Measurements from ENCODE around the gene HOXC12. TPM values are rescaled to one million over a fixed set of nuclear protein-coding genes. Genes with fewer than 3 reads are reported as not detected.
A peak's percentile ranks its signal among the peaks of the same experiment; 100 is the strongest.

Gene HOXC12
- total RNA-seq, 2 experiments from 2014 or later: not detected

- Mint-ChIP-seq H3K4me3 (peak overlapping the region; percentile 26), H3K36me3 (ENCODE audit: low read depth) (peaks cover 4% of the 10 kb centered on the region), H3K9me3 (no peaks in the 10 kb centered on the region), H3K27ac (no peak overlapping the region), H3K4me1 (ENCODE audit: low read depth) (peaks cover 34% of the 10 kb centered on the region), H3K27me3 (peaks cover 97% of the 10 kb centered on the region)
- ATAC-seq (ENCODE audit: poor library complexity): no peak
- intact Hi-C loops (cut with DNase I, micrococcal nuclease): no loop called here
- DNase-seq: no peak
- peaks cover 0 to 49% of the 10 kb centered on the region in 2 experiments for H3K9me3 ChIP-seq (ENCODE audit: control insufficient read depth in 1 of 2, insufficient read depth in 1 of 2, low read length in 2 of 2)
- H3K27ac ChIP-seq (ENCODE audit: low read depth in 1 of 2, low read length in 2 of 2): no peak overlapping the region
- H3K4me3 ChIP-seq (ENCODE audit: low read length): no peak overlapping the region
- ChIA-PET POLR2A (no interaction called here), CTCF (interaction anchor here (1.4 kb wide), 1 partner anchor 28 kb away, joined by 3 read pairs; no protein-coding TSS in a partner anchor)
- H3K36me3 ChIP-seq (ENCODE audit: insufficient read depth, low read length): no peaks in the 10 kb centered on the region
- peaks cover 39% of the 10 kb centered on the region for H3K4me1 ChIP-seq (ENCODE audit: insufficient read depth, low read length)
- H3K27me3 ChIP-seq (ENCODE audit: control insufficient read depth in 1 of 2, insufficient read depth in 2 of 2, low read length in 2 of 2): peaks cover 81 to 98% of the 10 kb centered on the region in 2 experiments
- TF ChIP-seq CTCF (IDR thresholded peaks at IDR 0.05): no peak
Measured at GRCh38 chr12:53976823-53977595, 22.3 kb downstream of the HOXC12 start.

- H3K36me3 Mint-ChIP-seq (ENCODE audit: low read depth): no peaks in the 10 kb centered on the region
Measured at GRCh38 chr12:53977596-53978445, 23.1 kb downstream of the HOXC12 start.

More at GRCh38 chr12:53977596-53978445, 23.1 kb downstream of the HOXC12 start:
- peaks cover 0 to 51% of the 10 kb centered on the region in 2 experiments for H3K9me3 ChIP-seq (ENCODE audit: control insufficient read depth in 1 of 2, insufficient read depth in 1 of 2, low read length in 2 of 2)
- H3K4me1 Mint-ChIP-seq (ENCODE audit: low read depth): peaks cover 32% of the 10 kb centered on the region
- no peak overlapping the region for H3K27ac Mint-ChIP-seq
- CTCF ChIA-PET: interaction anchor here (1.4 kb wide), 1 partner anchor 28 kb away, joined by 3 read pairs; no protein-coding TSS in a partner anchor
- POLR2A ChIA-PET: no interaction called here
- ATAC-seq (ENCODE audit: poor library complexity): no peak
- DNase-seq: no peak
- H3K27me3 Mint-ChIP-seq: peaks cover 97% of the 10 kb centered on the region
- no peaks in the 10 kb centered on the region for H3K36me3 ChIP-seq (ENCODE audit: insufficient read depth, low read length)
- no peak for TF ChIP-seq CTCF (IDR thresholded peaks at IDR 0.05)
- no peaks in the 10 kb centered on the region for H3K9me3 Mint-ChIP-seq
- intact Hi-C loops (cut with DNase I, micrococcal nuclease): no loop called here
- H3K4me1 ChIP-seq (ENCODE audit: insufficient read depth, low read length): peaks cover 39% of the 10 kb centered on the region
- no peak overlapping the region for H3K27ac ChIP-seq (ENCODE audit: low read depth in 1 of 2, low read length in 2 of 2)
- no peak overlapping the region for H3K4me3 Mint-ChIP-seq
- no peak overlapping the region for H3K4me3 ChIP-seq (ENCODE audit: low read length)
- H3K27me3 ChIP-seq (ENCODE audit: control insufficient read depth in 1 of 2, insufficient read depth in 2 of 2, low read length in 2 of 2): peaks cover 81 to 98% of the 10 kb centered on the region in 2 experiments

All from CD4-positive, alpha-beta T cell (primary cell).